Esophagus squamous epithelium (tissue), 4 donors: ENCODE results near the gene GRIP2.

Experiments used
- POLR2A ChIP-seq, 4 donors: fragments of 450-650 bp; IDR thresholded peaks; one replicate each; pipeline ENCODE4 v1.6.1; 2017; ENCODE audit warnings: antibody characterized with exemption in 4 of 4, mild to moderate bottlenecking in 4 of 4, moderate library complexity in 3 of 4
- TF ChIP-seq, protein P1 (sequence below), 6 experiments: fragments of 450-650 bp in 4 of 6; fragments of 200-600 bp in 2 of 6; sonication (generic) in 2 of 6; IDR thresholded peaks; one replicate each; pipeline ENCODE4 v1.5.1; 2016 to 2019; ENCODE audit warnings: antibody characterized with exemption in 6 of 6, mild to moderate bottlenecking in 4 of 6, moderate library complexity in 4 of 6

DNA sequence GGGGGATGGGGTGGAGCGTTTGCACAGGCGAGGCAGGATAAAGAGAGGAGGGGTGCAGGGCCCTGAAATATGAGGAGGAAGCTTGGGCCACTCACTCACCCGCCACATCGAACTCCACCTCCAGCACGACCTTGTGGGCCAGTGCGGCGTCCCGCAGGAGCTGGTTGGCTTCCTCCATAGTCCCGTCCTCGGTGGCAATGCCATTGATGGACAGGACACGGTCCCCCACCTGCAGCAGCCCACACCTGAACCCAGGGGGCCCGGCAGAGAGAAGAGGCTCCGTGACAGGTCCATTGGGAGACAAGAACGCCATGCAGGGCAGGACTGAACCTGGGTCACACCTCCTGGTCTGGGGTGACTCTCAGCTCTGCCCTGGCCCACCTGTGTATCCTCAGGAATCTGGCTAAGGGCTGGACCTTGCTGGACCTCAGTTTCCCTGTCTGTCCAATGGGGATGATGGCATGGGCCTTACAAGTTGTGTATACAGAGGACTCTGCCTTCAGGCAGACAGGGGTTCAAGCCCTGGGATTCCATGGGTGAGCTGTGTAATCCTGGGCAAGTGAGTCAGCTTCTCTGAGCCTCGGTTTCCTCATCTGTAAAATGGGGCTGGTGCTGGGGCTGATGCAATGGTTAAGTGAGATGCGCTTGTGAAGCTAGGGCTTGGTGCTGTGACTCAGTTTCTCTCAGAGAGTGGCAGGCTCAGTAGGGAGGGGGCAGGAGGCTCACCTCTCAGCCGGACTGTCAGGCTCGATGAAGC lies 26.4 kb downstream of the GRIP2 start:
- TF ChIP-seq, protein P1, sequence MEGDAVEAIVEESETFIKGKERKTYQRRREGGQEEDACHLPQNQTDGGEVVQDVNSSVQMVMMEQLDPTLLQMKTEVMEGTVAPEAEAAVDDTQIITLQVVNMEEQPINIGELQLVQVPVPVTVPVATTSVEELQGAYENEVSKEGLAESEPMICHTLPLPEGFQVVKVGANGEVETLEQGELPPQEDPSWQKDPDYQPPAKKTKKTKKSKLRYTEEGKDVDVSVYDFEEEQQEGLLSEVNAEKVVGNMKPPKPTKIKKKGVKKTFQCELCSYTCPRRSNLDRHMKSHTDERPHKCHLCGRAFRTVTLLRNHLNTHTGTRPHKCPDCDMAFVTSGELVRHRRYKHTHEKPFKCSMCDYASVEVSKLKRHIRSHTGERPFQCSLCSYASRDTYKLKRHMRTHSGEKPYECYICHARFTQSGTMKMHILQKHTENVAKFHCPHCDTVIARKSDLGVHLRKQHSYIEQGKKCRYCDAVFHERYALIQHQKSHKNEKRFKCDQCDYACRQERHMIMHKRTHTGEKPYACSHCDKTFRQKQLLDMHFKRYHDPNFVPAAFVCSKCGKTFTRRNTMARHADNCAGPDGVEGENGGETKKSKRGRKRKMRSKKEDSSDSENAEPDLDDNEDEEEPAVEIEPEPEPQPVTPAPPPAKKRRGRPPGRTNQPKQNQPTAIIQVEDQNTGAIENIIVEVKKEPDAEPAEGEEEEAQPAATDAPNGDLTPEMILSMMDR (IDR thresholded peaks at IDR 0.05), result no peak
- no peak for TF ChIP-seq POLR2A (IDR thresholded peaks at IDR 0.05)
